ENCODE measurements around the gene JMJD7. TPM values are rescaled to one million over a fixed set of nuclear protein-coding genes. Genes with fewer than 3 reads are reported as not detected.

The JMJD7 gene
- polyA plus RNA-seq, 1 donor, result 13.6 TPM

DNA sequence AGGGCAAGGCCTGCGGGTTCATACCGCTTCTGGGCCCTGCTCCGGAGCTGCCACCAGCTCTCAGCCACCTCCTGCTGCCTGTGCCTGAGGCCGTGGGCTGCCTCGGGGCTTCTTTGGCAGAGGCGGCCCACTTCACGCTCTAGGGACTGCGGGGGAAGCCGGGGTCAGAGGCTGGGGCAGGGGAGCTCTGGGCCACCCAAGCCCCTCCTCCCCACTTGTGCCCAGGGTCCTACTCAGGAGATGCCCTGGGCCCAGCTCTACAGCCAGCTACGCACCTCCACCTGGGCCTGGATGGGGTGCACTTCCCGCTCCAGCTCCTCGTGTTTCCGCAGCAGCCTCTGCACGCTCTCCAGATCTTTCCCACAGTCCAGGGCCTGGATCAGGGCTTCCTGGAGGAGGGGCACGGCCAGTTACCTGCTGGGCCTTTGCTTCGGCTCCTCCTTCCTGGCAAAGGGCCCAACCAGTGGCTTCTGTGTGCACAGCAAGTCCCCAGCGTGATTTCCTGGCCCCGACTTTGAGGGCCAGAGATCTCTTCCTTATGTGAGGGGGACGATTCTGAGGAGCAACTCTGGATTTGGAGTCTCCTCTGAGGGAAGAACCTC, 34.7 kb downstream of the JMJD7 start:
- DNase-seq, result no peak

- no peak for DNase-seq
Measured at GRCh38 chr15:41865490-41866055, 37.7 kb downstream of the JMJD7 start.

GRCh38 chr15:41866263-41866703, 38.4 kb downstream of the JMJD7 start:
- no peak for DNase-seq

GRCh38 chr15:41866872-41867579, 39.1 kb downstream of the JMJD7 start:
- no peak for DNase-seq

- no peak for DNase-seq
Measured at GRCh38 chr15:41868321-41868720, 40.4 kb downstream of the JMJD7 start.

DNA sequence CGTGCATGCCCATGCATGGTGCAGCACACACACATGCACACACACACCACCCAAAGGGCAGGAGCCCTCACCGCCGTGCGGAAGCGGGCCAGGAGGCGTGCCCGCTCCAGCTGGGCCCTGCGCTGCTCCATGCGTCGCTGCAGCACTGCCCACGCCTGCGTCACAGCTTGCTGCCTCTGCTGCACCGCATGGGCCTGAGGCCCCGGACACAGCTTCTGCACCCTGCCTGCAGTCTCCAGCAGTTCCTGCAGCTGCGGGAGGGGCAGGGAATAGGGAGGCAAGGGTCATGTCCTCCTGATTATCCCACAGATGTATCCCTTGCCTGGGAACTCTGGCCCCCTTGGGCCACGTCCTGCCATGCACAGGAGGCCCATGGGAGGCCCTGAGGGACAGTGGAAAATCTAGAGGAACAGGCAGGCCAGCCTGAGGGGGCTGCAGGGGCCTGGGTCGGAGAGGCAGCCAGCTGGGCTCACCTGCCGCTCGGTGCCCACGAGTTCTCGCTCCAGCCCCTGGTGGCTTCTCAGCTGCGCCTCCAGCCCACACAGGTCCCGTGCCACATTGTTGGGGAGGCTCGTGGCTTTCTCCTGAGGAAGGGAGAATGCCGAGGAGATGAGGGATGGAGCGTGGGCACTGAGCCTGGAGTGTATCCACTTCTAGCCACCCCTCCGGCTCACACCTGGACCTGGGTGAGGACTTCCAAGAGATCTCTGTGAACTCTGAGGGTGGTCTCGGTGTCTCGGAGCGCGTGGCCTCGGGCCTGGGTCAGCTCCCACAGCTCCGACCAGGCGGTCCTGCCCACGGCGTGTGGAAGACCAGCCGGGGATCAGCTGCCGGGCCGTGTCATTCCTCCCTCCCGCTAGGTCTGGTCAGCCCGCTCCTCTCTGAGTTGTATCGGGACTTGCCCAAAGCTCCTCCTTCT, 42.1 kb downstream of the JMJD7 start:
- no peak for DNase-seq

GRCh38 chr15:41870689-41871081, 42.8 kb downstream of the JMJD7 start:
- no peak for DNase-seq

DNA sequence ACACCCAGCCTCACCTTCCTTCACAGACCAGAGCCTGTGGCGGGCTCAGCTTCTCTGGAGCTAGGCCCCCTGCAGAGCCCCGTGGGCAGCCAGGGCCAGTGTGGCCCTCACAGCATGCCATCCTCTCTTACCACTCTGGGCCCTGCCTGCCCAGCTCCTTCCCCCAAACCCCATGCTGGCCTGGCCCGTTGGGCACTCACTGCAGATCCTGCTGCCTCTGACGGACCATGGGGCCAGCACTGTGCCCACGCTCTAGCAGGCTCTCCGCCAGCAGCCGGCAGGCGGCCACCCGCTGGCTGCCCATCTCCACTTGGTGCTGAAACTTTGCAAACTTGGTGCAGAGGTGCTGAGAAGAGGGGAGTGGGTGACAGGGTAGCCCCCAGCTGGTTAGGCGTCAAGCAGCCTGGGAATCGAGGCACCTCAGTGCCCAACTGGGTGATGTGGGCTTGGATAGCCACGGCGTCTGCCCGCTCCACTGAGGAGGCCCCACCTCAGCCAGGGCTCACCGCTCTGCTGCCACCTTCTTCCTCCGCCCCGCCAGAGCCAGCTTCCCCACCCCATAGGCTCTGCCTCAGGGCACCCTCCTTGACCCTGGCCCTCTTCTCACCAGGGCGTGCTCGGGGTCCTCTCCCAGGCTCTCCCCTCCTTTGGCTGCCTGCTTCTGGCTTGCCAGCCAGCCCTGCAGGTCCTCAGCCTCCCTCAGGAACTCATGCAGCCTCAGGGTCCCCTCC, 43.4 kb downstream of the JMJD7 start:
- no peak for DNase-seq

- DNase-seq, result no peak
Measured at GRCh38 chr15:41872166-41872747, 44.4 kb downstream of the JMJD7 start.

DNA sequence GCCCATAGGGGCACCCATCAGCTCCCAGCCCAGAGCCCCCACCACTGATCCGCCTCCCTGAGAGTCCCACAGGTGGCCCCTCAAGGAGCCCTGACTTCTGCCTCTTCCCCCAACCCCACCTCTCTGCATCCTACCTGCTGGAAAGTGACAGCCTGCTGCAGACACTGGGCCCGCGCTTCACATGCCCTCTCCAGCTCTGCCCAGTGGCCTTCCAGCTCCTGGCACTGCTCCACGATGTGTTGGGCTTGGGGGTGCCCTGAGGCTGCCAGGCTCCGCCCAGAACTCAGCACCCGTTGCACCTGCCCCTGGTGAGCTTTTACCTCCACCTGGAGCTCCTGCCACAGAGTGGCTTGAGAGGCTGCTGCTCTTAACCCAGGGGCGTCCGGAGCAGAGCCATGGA, 45.8 kb downstream of the JMJD7 start:
- no peak for DNase-seq

GRCh38 chr15:41874736-41875135, 46.8 kb downstream of the JMJD7 start:
- DNase-seq, result no peak

GRCh38 chr15:41876007-41876406, 48.1 kb downstream of the JMJD7 start:
- DNase-seq, result no peak

DNA sequence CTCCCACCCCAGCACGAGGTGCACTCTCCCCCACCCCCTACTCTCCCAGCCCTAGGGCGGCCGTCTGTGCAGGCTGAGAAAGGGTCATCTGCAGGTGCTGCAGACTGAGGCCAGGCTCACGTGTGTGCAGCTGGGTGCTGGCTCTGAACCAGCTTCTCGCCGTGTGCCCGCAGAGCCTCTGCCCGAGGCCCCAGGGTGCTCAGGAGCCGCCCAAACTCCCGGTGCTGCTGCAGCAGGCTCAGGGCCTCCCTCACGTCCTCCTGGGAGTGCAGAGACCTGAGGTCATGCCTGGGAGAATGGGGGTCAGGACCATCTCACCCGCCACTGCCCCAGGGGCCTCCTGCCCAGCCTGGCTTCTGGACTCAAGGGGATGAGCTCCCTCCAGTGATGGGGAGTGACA, 48.8 kb downstream of the JMJD7 start:
- DNase-seq, result no peak

- no peak for DNase-seq
Measured at GRCh38 chr15:41877631-41878354, 49.9 kb downstream of the JMJD7 start.

DNA sequence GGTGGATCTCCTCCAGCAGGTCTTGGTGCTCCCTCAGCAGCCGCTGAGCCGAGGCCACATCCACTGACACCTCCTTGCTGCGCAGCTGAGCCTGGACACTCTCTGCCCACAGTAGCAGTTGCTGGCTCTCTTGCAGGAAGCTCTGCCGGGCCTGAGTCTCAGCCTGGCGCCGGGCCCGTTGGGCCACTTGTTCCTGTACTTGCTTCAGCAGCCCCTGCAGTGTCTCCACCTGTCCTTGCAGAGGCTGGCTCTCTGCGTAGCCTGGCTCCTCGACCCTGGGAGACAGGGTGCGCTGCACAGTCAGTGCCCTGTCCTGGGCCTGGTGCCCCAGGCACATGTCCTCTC, 50.4 kb downstream of the JMJD7 start:
- no peak for DNase-seq

DNA sequence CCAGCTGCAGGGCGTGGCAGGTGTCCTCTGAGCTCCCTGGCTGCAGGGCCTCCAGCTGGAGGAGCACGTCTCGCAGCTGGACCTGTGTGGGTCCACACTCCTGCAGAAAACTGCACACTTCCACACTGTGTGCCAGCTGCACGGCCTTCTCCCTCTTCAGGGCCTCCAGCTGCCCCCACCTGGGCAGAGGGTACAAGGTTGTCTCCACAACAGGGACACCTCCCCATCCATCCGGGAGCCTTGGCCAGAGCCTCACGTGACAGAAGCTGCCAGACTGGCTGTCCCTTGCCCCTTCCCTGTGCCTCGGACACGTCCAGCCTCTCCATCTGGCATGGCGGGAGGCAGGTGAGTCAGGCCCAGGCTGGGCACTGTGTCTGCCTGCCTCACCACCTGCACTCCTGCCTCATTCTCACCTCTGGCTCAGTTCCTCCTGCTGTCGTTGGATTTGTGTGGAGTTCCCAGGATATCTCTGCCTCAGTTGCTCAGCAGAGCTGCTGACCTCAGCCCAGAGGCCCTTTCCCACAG, 51.5 kb downstream of the JMJD7 start:
- DNase-seq, result no peak

GRCh38 chr15:41880156-41880877, 52.4 kb downstream of the JMJD7 start:
- no peak for DNase-seq

DNA sequence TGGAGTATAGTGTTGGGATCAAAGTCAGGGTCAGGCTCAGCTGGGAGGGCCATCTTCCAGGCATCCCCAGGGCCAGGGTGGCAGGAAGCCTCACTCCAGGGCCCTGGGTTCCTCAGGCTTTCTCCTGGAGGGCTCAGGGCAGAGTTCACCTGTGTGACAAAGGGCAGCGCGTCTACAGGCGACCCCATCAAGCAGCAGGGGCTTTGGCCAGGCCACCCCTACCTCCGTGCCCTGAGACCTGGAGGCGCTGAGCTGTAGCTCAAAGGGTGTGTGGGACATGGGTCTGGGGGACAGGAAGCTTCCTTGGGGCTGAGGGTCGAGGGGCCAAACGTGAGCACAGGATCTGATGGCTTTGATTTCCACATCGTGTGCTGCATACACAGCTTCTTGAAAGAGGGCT, 53.2 kb downstream of the JMJD7 start:
- no peak for DNase-seq

DNA sequence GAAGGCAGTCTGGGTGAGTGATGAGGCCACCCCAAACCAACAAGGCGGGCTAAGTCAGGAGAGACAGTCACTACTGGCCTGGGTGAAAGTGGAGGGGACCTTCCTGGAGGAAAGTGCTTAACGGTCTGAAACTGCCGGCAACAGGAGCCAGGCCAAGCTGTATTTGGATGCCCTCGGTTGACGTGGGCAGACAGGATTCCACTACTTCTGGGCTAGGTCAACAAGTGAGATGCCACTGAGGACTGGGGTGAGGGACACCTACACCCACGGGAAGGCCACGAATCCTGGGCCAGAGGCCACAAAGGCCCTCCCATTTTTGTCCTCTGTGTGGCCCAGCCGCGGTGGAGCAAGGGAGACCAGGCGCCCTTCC, 53.6 kb downstream of the JMJD7 start:
- no peak for DNase-seq
